Measurements from ENCODE around the gene DMD. TPM values are rescaled to one million over a fixed set of nuclear protein-coding genes. Genes with fewer than 3 reads are reported as not detected.

DMD gene
- total RNA-seq, 4 donors from 2014 or later, result 2.2 to 26.7 (median 7.8) TPM

DNA sequence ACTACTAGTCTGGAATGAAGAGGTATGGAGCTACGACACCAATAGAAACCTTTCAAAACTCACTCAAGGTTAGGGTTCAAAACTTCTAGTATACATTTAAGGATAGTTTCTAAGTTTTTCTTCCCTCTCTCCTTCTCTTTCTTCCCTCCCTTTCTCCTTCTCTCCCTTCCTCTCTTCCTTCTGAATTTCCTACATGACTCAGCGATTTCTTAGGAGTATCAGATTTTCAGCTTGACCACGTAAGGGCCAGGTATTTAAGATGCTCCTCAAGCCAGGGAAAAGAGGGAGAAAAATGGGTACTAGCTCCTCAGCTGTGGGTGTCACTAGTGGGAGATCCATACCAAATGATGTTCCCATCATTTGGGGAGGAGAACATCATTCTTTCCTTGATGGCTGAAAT lies 2083.6 kb downstream of the DMD start:
- no peaks in the 10 kb centered on the region for H3K9me3 ChIP-seq
- intact Hi-C loops (cut with DNase I), result no loop called here
- no peak overlapping the region for H3K4me3 ChIP-seq
- H3K36me3 ChIP-seq, result no peaks in the 10 kb centered on the region
- WGBS, 2 donors, result 74 to 80% methylated on average over 3 of the region's 3 CpGs
- H3K27ac ChIP-seq, result no peak overlapping the region
- no peaks in the 10 kb centered on the region for H3K27me3 ChIP-seq
- no peaks in the 10 kb centered on the region for H3K4me1 ChIP-seq
- TF ChIP-seq, protein P1, sequence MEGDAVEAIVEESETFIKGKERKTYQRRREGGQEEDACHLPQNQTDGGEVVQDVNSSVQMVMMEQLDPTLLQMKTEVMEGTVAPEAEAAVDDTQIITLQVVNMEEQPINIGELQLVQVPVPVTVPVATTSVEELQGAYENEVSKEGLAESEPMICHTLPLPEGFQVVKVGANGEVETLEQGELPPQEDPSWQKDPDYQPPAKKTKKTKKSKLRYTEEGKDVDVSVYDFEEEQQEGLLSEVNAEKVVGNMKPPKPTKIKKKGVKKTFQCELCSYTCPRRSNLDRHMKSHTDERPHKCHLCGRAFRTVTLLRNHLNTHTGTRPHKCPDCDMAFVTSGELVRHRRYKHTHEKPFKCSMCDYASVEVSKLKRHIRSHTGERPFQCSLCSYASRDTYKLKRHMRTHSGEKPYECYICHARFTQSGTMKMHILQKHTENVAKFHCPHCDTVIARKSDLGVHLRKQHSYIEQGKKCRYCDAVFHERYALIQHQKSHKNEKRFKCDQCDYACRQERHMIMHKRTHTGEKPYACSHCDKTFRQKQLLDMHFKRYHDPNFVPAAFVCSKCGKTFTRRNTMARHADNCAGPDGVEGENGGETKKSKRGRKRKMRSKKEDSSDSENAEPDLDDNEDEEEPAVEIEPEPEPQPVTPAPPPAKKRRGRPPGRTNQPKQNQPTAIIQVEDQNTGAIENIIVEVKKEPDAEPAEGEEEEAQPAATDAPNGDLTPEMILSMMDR (IDR thresholded peaks at IDR 0.05), result no peak
- no peak for TF ChIP-seq POLR2A (IDR thresholded peaks at IDR 0.05)
- no peak for DNase-seq

DNA sequence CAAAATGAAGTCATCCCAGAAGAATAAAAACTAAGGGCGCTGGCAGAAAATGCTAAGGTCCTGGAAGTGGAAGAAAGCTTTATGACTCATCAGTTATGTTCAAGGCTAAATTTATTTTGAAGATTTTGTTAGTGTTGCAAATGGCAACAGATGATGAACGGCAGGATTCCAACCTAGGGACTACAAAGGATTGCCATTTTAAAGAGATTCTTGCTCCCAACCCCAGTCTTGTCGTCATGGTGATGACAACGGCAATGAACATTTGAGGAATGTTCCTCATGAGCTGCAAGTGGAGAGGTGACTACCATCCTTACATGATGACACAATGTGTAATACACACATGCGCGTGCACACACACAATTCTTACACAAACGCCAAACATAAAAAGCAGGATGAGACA lies 2085.1 kb downstream of the DMD start:
- H3K27me3 ChIP-seq, result no peaks in the 10 kb centered on the region
- WGBS, 2 donors, result 70 to 74% methylated on average over 7 of the region's 7 CpGs

DNA sequence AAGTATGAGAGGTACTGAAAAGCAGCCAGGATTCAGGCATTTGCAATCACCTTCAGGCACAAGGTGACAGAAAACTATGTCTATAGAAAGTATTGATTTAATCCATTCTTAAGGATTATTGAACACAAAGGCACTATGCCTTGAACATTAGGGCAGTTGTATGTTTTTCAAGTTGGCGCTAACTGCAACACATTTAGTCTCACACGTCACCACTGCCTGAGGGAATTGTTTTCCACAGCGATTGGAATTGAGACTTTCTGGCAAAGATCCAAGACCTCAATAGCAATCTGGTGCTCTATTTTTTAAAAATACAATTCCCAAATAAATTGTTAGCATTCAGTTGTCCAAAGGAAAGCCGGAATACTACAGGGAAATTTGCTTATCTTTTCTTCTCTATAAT lies 2086.8 kb downstream of the DMD start:
- TF ChIP-seq POLR2A (IDR thresholded peaks at IDR 0.05), result no peak
- TF ChIP-seq, protein P1 (IDR thresholded peaks at IDR 0.05), result no peak
- H3K4me1 ChIP-seq, result no peaks in the 10 kb centered on the region
- no peak overlapping the region for H3K27ac ChIP-seq
- intact Hi-C loops (cut with DNase I), result no loop called here
- DNase-seq, result no peak
- H3K9me3 ChIP-seq, result no peaks in the 10 kb centered on the region
- no peak overlapping the region for H3K4me3 ChIP-seq
- no peaks in the 10 kb centered on the region for H3K36me3 ChIP-seq
- no peaks in the 10 kb centered on the region for H3K27me3 ChIP-seq
- 48 to 49% methylated on average over 4 of the region's 4 CpGs for WGBS, 2 donors

More for the DNA sequence above, 2085.1 kb downstream of the DMD start:
- intact Hi-C loops (cut with DNase I), result no loop called here
- TF ChIP-seq POLR2A (IDR thresholded peaks at IDR 0.05), result no peak
- TF ChIP-seq, protein P1 (IDR thresholded peaks at IDR 0.05), result no peak
- no peak for DNase-seq
- H3K27ac ChIP-seq, result no peak overlapping the region
- no peaks in the 10 kb centered on the region for H3K36me3 ChIP-seq
- no peaks in the 10 kb centered on the region for H3K9me3 ChIP-seq
- H3K4me3 ChIP-seq, result no peak overlapping the region
- H3K4me1 ChIP-seq, result no peaks in the 10 kb centered on the region

DNA sequence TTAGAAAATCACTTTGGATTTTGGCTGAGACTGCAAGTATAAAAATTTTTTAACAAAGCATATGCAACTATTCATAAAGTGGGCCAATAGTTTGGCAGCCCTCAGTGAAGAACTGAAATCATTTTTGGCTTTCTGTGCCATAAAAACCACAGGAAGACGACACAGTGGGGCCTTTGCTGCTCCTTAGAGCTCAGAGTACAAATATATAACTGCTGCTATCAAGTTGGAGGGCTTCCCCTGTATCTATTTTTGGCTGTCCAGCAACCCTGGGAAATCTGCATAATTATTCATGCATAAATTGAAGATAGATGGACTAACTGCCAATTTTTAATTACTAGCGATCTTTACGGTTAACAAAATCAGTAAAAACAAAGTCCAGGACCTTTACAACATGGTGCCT lies 2088.0 kb downstream of the DMD start:
- WGBS, 2 donors, result 68 to 69% methylated on average over 3 of the region's 3 CpGs
- H3K4me1 ChIP-seq, result no peaks in the 10 kb centered on the region
- no peak overlapping the region for H3K27ac ChIP-seq
- intact Hi-C loops (cut with DNase I), result no loop called here
- H3K27me3 ChIP-seq, result no peaks in the 10 kb centered on the region
- no peak for DNase-seq
- TF ChIP-seq, protein P1 (IDR thresholded peaks at IDR 0.05), result no peak
- TF ChIP-seq POLR2A (IDR thresholded peaks at IDR 0.05), result no peak
- H3K36me3 ChIP-seq, result no peaks in the 10 kb centered on the region
- H3K4me3 ChIP-seq, result no peak overlapping the region
- H3K9me3 ChIP-seq, result no peaks in the 10 kb centered on the region

DNA sequence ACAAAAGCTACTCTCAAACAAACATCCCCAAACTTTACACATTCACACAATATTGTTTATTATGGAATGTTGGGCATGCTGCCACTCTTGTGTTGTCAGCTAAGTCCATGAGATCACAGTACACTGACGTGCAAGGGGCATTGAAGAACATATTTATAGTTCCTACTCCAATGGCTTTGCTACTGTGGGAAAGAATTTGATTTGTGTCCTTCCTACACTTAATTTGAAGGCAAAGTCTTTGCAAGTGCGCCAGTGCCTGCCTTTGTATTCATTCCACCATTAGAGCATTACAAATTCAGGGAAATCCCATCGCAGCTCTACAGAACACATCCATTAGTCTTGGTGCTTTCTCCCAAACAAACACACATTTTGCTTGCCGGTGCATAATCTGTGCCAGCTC lies 2094.1 kb downstream of the DMD start:
- no peaks in the 10 kb centered on the region for H3K4me1 ChIP-seq
- intact Hi-C loops (cut with DNase I), result no loop called here
- H3K4me3 ChIP-seq, result no peak overlapping the region
- TF ChIP-seq POLR2A (IDR thresholded peaks at IDR 0.05), result no peak
- TF ChIP-seq, protein P1 (IDR thresholded peaks at IDR 0.05), result no peak
- 60 to 66% methylated on average over 2 to 4 of the region's 4 CpGs for WGBS, 2 donors
- no peak overlapping the region for H3K27ac ChIP-seq
- no peaks in the 10 kb centered on the region for H3K36me3 ChIP-seq
- H3K27me3 ChIP-seq, result no peaks in the 10 kb centered on the region
- H3K9me3 ChIP-seq, result no peaks in the 10 kb centered on the region
- no peak for DNase-seq
